HG03066 (cell line): Measurements from ENCODE around the gene RETREG1.
"Not testable (repeated sequence)": the region's sequence is repeated elsewhere in the genome, so short reads cannot be mapped to it uniquely, and the experiment has no call there.

ENCODE experiments used
- ATAC-seq: cut with Tn5 transposase; IDR thresholded peaks from one replicate; pipeline ENCODE4 v1.9.1; 2021; ENCODE audit warnings: low read depth; ENCODE audit not compliant: unreplicated experiment

The RETREG1 gene

DNA sequence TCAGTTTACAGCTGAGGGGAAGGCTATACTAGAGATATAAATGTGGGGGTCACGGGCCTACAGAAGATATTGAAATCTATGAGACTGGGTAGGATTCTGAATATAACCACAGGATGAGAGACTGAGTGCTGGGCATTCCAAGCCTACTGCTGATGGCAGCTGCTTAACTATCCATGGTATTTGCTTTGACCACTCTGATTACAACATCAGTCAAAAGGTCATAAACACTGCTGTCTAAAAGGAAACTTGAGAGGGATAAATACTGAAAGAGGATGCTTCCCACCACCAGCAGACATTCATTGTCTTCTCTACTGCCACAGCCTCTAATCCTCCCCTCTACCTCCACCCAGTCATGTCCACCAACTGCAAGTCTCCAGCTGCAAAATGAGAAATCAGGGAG, 155.0 kb downstream of the RETREG1 start:
- no peak for ATAC-seq

GRCh38 chr5:16461026-16461425, 155.8 kb downstream of the RETREG1 start:
- no peak for ATAC-seq

GRCh38 chr5:16459451-16459850, 157.3 kb downstream of the RETREG1 start:
- no peak for ATAC-seq

- no peak for ATAC-seq
Observed at GRCh38 chr5:16457853-16458252, 158.9 kb downstream of the RETREG1 start.

GRCh38 chr5:16457451-16457850, 159.3 kb downstream of the RETREG1 start:
- no peak for ATAC-seq

GRCh38 chr5:16456103-16456832, 160.5 kb downstream of the RETREG1 start:
- ATAC-seq = no peak

DNA sequence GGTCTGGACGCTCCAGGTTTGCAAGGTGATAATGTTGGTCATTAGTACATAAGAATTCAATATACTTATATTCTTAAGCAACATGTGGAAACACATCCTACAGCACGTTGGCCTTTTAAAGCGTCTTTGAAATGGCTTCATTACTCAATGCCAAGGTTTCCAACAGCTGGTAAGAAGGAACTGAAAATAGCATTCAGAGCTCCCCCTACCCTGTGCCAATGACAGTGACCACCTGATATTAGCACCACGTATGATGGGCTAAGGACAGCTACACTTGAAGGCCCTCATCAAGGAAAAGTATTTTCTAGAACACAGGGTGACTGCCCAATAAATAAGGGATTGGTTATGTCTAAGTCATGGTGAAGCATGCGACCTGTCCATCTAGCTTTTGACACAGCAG, 161.1 kb downstream of the RETREG1 start:
- ATAC-seq = no peak

- ATAC-seq = no peak
Observed at GRCh38 chr5:16454686-16455085, 162.1 kb downstream of the RETREG1 start.

DNA sequence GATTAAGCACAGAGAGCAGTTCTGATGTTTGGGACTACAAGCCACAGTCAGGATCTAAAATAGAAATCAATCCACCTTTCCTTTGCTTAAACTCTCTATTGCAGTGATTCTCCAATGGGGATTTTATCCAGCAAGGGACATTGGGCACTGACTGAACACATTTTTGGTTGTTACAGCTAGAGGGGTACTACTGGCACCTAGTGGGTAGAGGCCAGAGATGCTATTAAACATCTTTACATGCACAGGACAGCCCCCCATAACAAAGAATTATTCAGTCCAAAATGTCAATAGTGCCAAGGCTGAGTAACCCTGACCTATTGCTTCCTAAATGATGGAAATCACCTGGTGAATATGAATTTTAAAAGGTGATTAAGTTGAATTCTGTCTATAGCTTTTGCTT, 163.2 kb downstream of the RETREG1 start:
- no peak for ATAC-seq

- no peak for ATAC-seq
Observed at GRCh38 chr5:16450163-16450562, 166.6 kb downstream of the RETREG1 start.

GRCh38 chr5:16446993-16447392, 169.8 kb downstream of the RETREG1 start:
- ATAC-seq = no peak

GRCh38 chr5:16437977-16438376, 178.8 kb downstream of the RETREG1 start:
- no peak for ATAC-seq

DNA sequence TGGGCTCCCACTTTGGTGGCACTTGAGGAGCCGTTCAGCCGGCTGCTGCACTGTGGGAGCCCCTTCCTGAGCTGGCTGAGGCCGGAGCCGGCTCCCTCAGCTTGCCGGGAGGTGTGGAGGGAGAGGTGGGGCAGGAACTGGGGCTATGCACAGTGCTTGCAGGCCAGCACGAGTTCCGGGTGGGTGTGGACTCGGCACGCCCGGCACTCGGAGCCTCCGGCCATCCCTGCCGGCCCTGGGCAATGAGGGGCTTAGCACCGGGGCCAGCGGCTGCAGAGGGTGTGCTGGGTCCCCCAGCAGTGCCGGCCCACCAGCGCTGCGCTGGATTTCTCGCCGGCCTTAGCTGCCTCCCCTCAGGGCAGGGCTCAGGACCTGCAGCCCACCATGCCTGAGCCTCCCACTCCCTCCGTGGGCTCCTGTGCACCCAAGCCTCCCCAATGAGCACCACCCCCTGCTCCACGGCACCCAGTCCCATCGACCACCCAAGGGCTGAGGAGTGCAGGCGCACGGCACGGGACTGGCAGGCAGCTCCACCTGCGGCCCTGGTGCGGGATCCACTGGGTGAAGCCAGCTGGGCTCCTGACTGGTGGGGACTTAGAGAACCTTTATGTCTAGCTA, 180.6 kb downstream of the RETREG1 start:
- ATAC-seq = not testable (repeated sequence)

- ATAC-seq = no peak
Observed at GRCh38 chr5:16431490-16431889, 185.3 kb downstream of the RETREG1 start.

GRCh38 chr5:16430349-16431089, 186.3 kb downstream of the RETREG1 start:
- no peak for ATAC-seq

GRCh38 chr5:16428359-16428758, 188.4 kb downstream of the RETREG1 start:
- ATAC-seq = no peak

DNA sequence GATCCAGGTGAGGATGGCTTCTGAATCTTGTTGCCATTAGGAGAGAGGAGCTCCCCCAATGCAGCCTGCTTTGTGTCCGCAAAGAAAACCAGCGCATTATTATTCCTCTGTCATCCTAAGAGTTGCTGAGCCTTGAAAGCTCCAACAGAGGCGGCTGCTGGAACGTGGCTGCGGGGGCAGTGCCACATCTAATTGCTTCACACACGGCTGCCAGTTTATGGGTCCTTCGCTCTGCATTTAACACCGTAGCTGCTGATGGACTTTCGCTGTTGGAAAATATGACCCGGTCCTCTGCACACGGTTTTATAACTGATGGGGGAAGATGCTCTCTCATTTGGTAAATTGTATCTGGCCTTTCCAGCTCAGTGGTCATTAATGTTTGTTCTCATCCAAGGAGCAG, 189.2 kb downstream of the RETREG1 start:
- no peak for ATAC-seq
